RWPE2 (cell line): ENCODE results near the gene CNDP2.

Source experiments
- ATAC-seq: fragments of 200-7000 bp; cut with Tn5 transposase; 3 replicates; pipeline ENCODE4 v1.9.1; 2021; ENCODE audit warnings: low read depth
- DNase-seq: peaks from one replicate; pipeline ENCODE4 v3.0.0-alpha.2; 2020; ENCODE audit warnings: low spot score
- H3K27ac ChIP-seq: fragments of 450-650 bp; 2 replicates; pipeline ENCODE4 v1.5.1; 2017; ENCODE audit warnings: mild to moderate bottlenecking; ENCODE audit not compliant: poor library complexity, severe bottlenecking
- H3K27me3 ChIP-seq: fragments of 250-450 bp; sonication (Bioruptor Pico); 2 replicates; pipeline ENCODE4 v1.5.1; 2021; ENCODE audit warnings: mild to moderate bottlenecking, moderate library complexity; ENCODE audit not compliant: insufficient read depth, poor library complexity, severe bottlenecking
- H3K36me3 ChIP-seq: fragments of 250-450 bp; sonication (Bioruptor Pico); 2 replicates; pipeline ENCODE4 v1.5.1; 2020; ENCODE audit warnings: low read depth, mild to moderate bottlenecking, moderate library complexity
- H3K4me1 ChIP-seq: fragments of 250-450 bp; sonication (Bioruptor Pico); 2 replicates; pipeline ENCODE4 v1.5.1; 2021; ENCODE audit warnings: mild to moderate bottlenecking, moderate library complexity; ENCODE audit not compliant: insufficient read depth, poor library complexity, severe bottlenecking
- H3K4me3 ChIP-seq: fragments of 250-450 bp; sonication (Bioruptor Pico); 2 replicates; pipeline ENCODE4 v1.5.1; 2021; ENCODE audit warnings: mild to moderate bottlenecking, moderate library complexity; ENCODE audit not compliant: severe bottlenecking
- H3K9me3 ChIP-seq: fragments of 250-450 bp; sonication (Bioruptor Pico); 2 replicates; pipeline ENCODE4 v1.5.1; 2021; ENCODE audit warnings: mild to moderate bottlenecking, moderate library complexity; ENCODE audit not compliant: severe bottlenecking
- CTCF ChIP-seq: fragments of 450-650 bp; IDR thresholded peaks from one replicate; pipeline ENCODE4 v1.5.1; 2017; ENCODE audit warnings: mild to moderate bottlenecking, moderate library complexity; ENCODE audit not compliant: poor library complexity, severe bottlenecking

Gene CNDP2

GRCh38 chr18:74569401-74569800 lies 73.2 kb downstream of the CNDP2 start:
- H3K36me3 ChIP-seq, result no peaks in the 10 kb centered on the region

GRCh38 chr18:74570266-74570665 lies 74.1 kb downstream of the CNDP2 start:
- Histone ChIP-seq H3K27me3 (no peaks in the 10 kb centered on the region), H3K36me3 (no peaks in the 10 kb centered on the region), H3K27ac (no peak overlapping the region), H3K4me1 (no peaks in the 10 kb centered on the region), H3K4me3 (no peak overlapping the region), H3K9me3 (no peaks in the 10 kb centered on the region)
- TF ChIP-seq CTCF, result no peak
- ATAC-seq, result no peak
- no peak for DNase-seq

More at GRCh38 chr18:74569401-74569800, 73.2 kb downstream of the CNDP2 start:
- Histone ChIP-seq H3K4me1 (no peaks in the 10 kb centered on the region), H3K27ac (no peak overlapping the region), H3K4me3 (no peak overlapping the region), H3K27me3 (no peaks in the 10 kb centered on the region), H3K9me3 (no peaks in the 10 kb centered on the region)
- no peak for DNase-seq
- ATAC-seq, result no peak
- no peak for TF ChIP-seq CTCF

GRCh38 chr18:74571895-74572680 lies 75.9 kb downstream of the CNDP2 start:
- H3K27me3 ChIP-seq, result no peaks in the 10 kb centered on the region
- no peaks in the 10 kb centered on the region for H3K4me1 ChIP-seq
- DNase-seq, result no peak
- H3K9me3 ChIP-seq, result no peaks in the 10 kb centered on the region
- H3K27ac ChIP-seq, result no peak overlapping the region
- no peak for ATAC-seq
- H3K36me3 ChIP-seq, result no peaks in the 10 kb centered on the region
- no peak for TF ChIP-seq CTCF
- H3K4me3 ChIP-seq, result no peak overlapping the region

- TF ChIP-seq CTCF, result no peak
- Histone ChIP-seq H3K27me3 (no peaks in the 10 kb centered on the region), H3K4me3 (no peak overlapping the region), H3K27ac (no peak overlapping the region), H3K4me1 (no peaks in the 10 kb centered on the region), H3K36me3 (no peaks in the 10 kb centered on the region), H3K9me3 (no peaks in the 10 kb centered on the region)
- DNase-seq (no peak), ATAC-seq (no peak)
Observed at GRCh38 chr18:74573053-74573452, 76.9 kb downstream of the CNDP2 start.
